Spleen (tissue), 11 donors: ENCODE data around the gene SIM1. TPM values are rescaled to one million over a fixed set of nuclear protein-coding genes. Genes with fewer than 3 reads are reported as not detected.

Experiments
- DNase-seq: peaks from one replicate; pipeline ENCODE4 v3.0.0-alpha.2; 2020
- H3K27ac ChIP-seq, 8 donors: fragments of 200-600 bp; sonication (generic) in 7 of 8; 1 replicate in 4 of 8; 2 replicates in 4 of 8; pipeline versions ENCODE4 v1.5.0 to v1.8.0; 2016 to 2021; ENCODE audit warnings: inconsistent platforms in 4 of 8, mild to moderate bottlenecking in 4 of 8, moderate library complexity in 1 of 8
- H3K27me3 ChIP-seq, 7 donors: fragments of 200-600 bp; sonication (generic) in 6 of 7; replicated peaks in 1 of 7; 1 replicate in 4 of 7; 2 replicates in 3 of 7; pipeline versions ENCODE4 v1.5.0 to v1.8.0; 2016 to 2021; ENCODE audit warnings: inconsistent platforms in 3 of 7, mild to moderate bottlenecking in 1 of 7
- H3K36me3 ChIP-seq, 6 donors: fragments of 200-600 bp; sonication (generic) in 5 of 6; 1 replicate in 4 of 6; 2 replicates in 2 of 6; pipeline versions ENCODE4 v1.5.0 to v1.8.0; 2016 to 2021; ENCODE audit warnings: inconsistent platforms in 2 of 6
- H3K4me1 ChIP-seq, 6 donors: fragments of 200-600 bp; sonication (generic) in 5 of 6; 1 replicate in 3 of 6; 2 replicates in 3 of 6; pipeline versions ENCODE4 v1.5.0 to v1.8.0; 2016 to 2021; ENCODE audit warnings: inconsistent platforms in 3 of 6
- H3K4me3 ChIP-seq, 8 donors: fragments of 200-600 bp; sonication (generic) in 7 of 8; 1 replicate in 4 of 8; 2 replicates in 4 of 8; pipeline versions ENCODE4 v1.5.0 to v1.8.0; 2016 to 2021; ENCODE audit warnings: inconsistent platforms in 4 of 8, mild to moderate bottlenecking in 4 of 8, moderate library complexity in 2 of 8
- H3K9me3 ChIP-seq, 8 donors: fragments of 200-600 bp; sonication (generic) in 7 of 8; 1 replicate in 4 of 8; 2 replicates in 4 of 8; pipeline versions ENCODE4 v1.5.0 to v1.8.0; 2016 to 2021; ENCODE audit warnings: inconsistent platforms in 4 of 8
- CTCF ChIP-seq, 11 experiments: fragments of 200-600 bp in 7 of 11; fragments of 450-650 bp in 4 of 11; sonication (generic) in 4 of 11; IDR thresholded peaks in 8 of 11; conservative IDR thresholded peaks in 3 of 11; 1 replicate in 7 of 11; 2 replicates in 4 of 11; pipeline versions ENCODE4 v1.4.0 to v1.8.0; 2016 to 2021; ENCODE audit warnings: antibody characterized with exemption in 11 of 11, inconsistent platforms in 4 of 11, mild to moderate bottlenecking in 1 of 11
- POLR2A ChIP-seq, 3 donors: fragments of 450-650 bp; IDR thresholded peaks; one replicate each; pipeline ENCODE4 v1.5.1; 2017; ENCODE audit warnings: antibody characterized with exemption in 3 of 3, mild to moderate bottlenecking in 1 of 3
- POLR2AphosphoS5 ChIP-seq, 3 donors: sonication (generic); formaldehyde crosslinking; IDR thresholded peaks; one replicate each; pipeline ENCODE4 v1.5.1; 2017; ENCODE audit warnings: antibody characterized with exemption in 3 of 3
- WGBS, 5 donors: extraction: QIAGEN DNeasy Blood & Tissue Kit in 3 of 5; methylation state at CpG; one replicate each; pipeline versions ENCODE4 v1.1.5 to v1.1.7; 2013 to 2018; 5-methylcytosine and 5-hydroxymethylcytosine counted together
- intact Hi-C: fragments of 100-400 bp; cut with DNase I; formaldehyde crosslinking; loops from one replicate; pipeline ENCODE4 v1.15.0; 2023; ENCODE audit warnings: low total_unique reads
- polyA plus RNA-seq, 3 donors: library from polyadenylated mRNA; stranded (reverse); fragments of 200-250 nt; gene quantifications; one replicate each; pipeline ENCODE4 v1.2.1, GENCODE V29; 2013
- total RNA-seq, 7 donors: library from RNA; depleted of rRNA in 3 of 7; stranded (reverse); fragments of >200 nt in 3 of 7; fragmentation: NEBNext Ultra II Directional in 4 of 7; extraction: Animal tissue kit (Norgen Biotek cat#: 25700) in 4 of 7; gene quantifications; one replicate each; pipeline versions ENCODE4 v1.1.0 to v1.2.1, GENCODE V29; 2016 to 2021
- donor health status: healthy with polysubstance abuse.
- donor health status: DM: no; HTN: no; CAD: no; lungs with moderate emphysema.
- donor health status: DM: no; HTN: no; CAD: no.
- donor health status: Bipolar disorder and iron deficiency.
- donor health status: healthy.
- donor health status: DM: no; HTN: no; CAD: no.
- donor health status: DM: yes; HTN: yes; CAD: no.

SIM1 gene
- total and polyA plus RNA-seq, 10 donors = not detected

GRCh38 chr6:100453701-100454521 lies 10.8 kb downstream of the SIM1 start:
- Histone ChIP-seq H3K4me1 (peaks cover 0 to 15% (median 2%) of the 10 kb centered on the region in 6 donors), H3K36me3 (no peaks in the 10 kb centered on the region), H3K27ac (no peak overlapping the region), H3K4me3 (no peak overlapping the region), H3K9me3 (peaks cover 0 to 33% (median 0%) of the 10 kb centered on the region in 8 donors), H3K27me3 (peaks cover 32 to 100% (median 90%) of the 10 kb centered on the region in 7 donors)
- DNase-seq = no peak
- TF ChIP-seq CTCF (IDR thresholded peaks at IDR 0.05 in 8 of 11, conservative IDR thresholded peaks at IDR 0.05 in 3 of 11) (no peak), POLR2AphosphoS5 (IDR thresholded peaks at IDR 0.05) (no peak), POLR2A (IDR thresholded peaks at IDR 0.05) (no peak)
- intact Hi-C loops = no loop called here
- 9 to 14% (median 12%) methylated on average over 36 of the region's 36 CpGs for WGBS, 5 donors

DNA sequence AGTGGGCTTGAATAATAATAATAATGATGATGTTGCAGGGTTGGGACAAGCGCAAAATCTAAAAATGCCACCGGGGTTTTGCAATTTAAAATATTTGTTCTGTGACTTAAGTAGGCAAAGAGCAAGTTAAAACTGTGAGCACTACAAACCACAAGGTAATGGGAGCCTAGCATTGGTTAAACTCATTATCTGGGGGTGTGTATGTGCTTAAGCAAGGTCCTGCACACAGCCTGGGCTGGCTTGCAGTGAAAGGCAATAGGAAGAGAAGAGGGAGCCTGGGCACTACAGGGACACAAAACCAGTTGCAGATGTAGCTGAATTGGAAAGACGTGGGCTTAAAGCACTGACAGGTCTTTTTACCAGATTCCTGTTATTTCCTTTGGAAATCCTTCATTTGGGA lies 11.7 kb downstream of the SIM1 start:
- no peaks in the 10 kb centered on the region for H3K36me3 ChIP-seq
- intact Hi-C loops = no loop called here
- WGBS, 5 donors = 9 to 28% (median 12%) methylated on average over 3 of the region's 3 CpGs
- H3K4me3 ChIP-seq = no peak overlapping the region
- no peak overlapping the region for H3K27ac ChIP-seq
- peaks cover 0 to 27% (median 0%) of the 10 kb centered on the region in 8 donors for H3K9me3 ChIP-seq
- peaks cover 31 to 100% (median 90%) of the 10 kb centered on the region in 7 donors for H3K27me3 ChIP-seq
- H3K4me1 ChIP-seq = peaks cover 0 to 12% (median under 1%) of the 10 kb centered on the region in 6 donors
- TF ChIP-seq CTCF (IDR thresholded peaks at IDR 0.05 in 8 of 11, conservative IDR thresholded peaks at IDR 0.05 in 3 of 11) = no peak
- TF ChIP-seq POLR2AphosphoS5 (IDR thresholded peaks at IDR 0.05) = no peak
- no peak for TF ChIP-seq POLR2A (IDR thresholded peaks at IDR 0.05)
- no peak for DNase-seq

GRCh38 chr6:100451577-100451976 lies 13.1 kb downstream of the SIM1 start:
- no peak for DNase-seq
- Histone ChIP-seq H3K4me3 (no peak overlapping the region), H3K36me3 (no peaks in the 10 kb centered on the region), H3K27ac (no peak overlapping the region), H3K4me1 (peaks cover 0 to 20% (median 6%) of the 10 kb centered on the region in 6 donors), H3K27me3 (peaks cover 26 to 100% (median 90%) of the 10 kb centered on the region in 7 donors), H3K9me3 (peaks cover 0 to 18% (median 0%) of the 10 kb centered on the region in 8 donors)
- no peak for TF ChIP-seq POLR2A (IDR thresholded peaks at IDR 0.05)
- no peak for TF ChIP-seq POLR2AphosphoS5 (IDR thresholded peaks at IDR 0.05)
- TF ChIP-seq CTCF (IDR thresholded peaks at IDR 0.05 in 8 of 11, conservative IDR thresholded peaks at IDR 0.05 in 3 of 11) = no peak
- 53 to 75% (median 56%) methylated on average over 1 of the region's 1 CpG for WGBS, 5 donors
- intact Hi-C loops = no loop called here

DNA sequence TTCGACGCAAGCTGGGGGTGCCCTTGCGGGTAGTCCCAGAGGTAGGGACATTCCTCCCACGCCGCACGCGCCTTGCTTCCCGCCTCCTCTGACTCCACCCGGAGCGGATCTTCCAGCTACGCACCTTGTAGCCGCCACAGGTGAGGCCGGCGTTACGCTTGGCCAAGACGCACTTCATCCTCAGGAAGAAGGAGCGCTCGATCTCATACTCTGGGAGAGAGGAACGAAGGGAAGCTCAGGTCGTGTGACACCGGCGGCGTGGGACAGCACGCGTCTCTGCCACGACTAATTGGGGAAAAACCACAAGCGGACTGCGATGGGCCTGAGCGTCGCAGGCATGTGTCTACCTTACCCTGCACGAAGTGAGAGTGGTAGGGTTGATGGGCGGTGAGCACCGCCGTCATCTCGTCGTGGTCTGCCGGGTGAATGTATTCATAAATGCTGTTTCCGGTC lies 15.5 kb downstream of the SIM1 start:
- 9 to 26% (median 12%) methylated on average over 26 to 38 of the region's 38 CpGs for WGBS, 5 donors
- intact Hi-C loops = no loop called here
- no peak for TF ChIP-seq CTCF (IDR thresholded peaks at IDR 0.05 in 8 of 11, conservative IDR thresholded peaks at IDR 0.05 in 3 of 11)
- H3K4me1 ChIP-seq = peaks cover 0 to 25% (median 8%) of the 10 kb centered on the region in 6 donors
- no peaks in the 10 kb centered on the region for H3K36me3 ChIP-seq
- DNase-seq = no peak
- H3K9me3 ChIP-seq = no peaks in the 10 kb centered on the region
- no peak overlapping the region for H3K4me3 ChIP-seq
- H3K27ac ChIP-seq = no peak overlapping the region
- H3K27me3 ChIP-seq = peaks cover 14 to 100% (median 90%) of the 10 kb centered on the region in 7 donors
